Stimulated activated naive CD8-positive, alpha-beta T cell treated with anti-CD3 and anti-CD28 coated beads, Interleukin-15, amount 100 ng/mL, for 72 hours (primary cell): ENCODE results near the gene GPR142.

ENCODE experiments used
- ATAC-seq: fragments of 150-1000 bp; cut with Tn5 transposase; 2 replicates; pipeline ENCODE4 v1.10.0; 2021; ENCODE audit warnings: mild to moderate bottlenecking, moderate library complexity
- DNase-seq, 2 donors: peaks; one replicate each; pipeline ENCODE4 v3.0.0; 2021 to 2022
- H3K27ac Mint-ChIP-seq, 2 donors: one replicate each; pipeline ENCODE4 v1.8.0; 2022; ENCODE audit warnings: mild to moderate bottlenecking in 2 of 2, mixed read lengths in 2 of 2, moderate library complexity in 2 of 2
- H3K27me3 Mint-ChIP-seq: one replicate; pipeline ENCODE4 v1.8.0; 2022; ENCODE audit warnings: mixed read lengths
- H3K4me1 Mint-ChIP-seq: one replicate; pipeline ENCODE4 v1.8.0; 2022; ENCODE audit warnings: mild to moderate bottlenecking, mixed read lengths
- H3K4me3 Mint-ChIP-seq, 2 donors: one replicate each; pipeline ENCODE4 v1.8.0; 2022; ENCODE audit warnings: mild to moderate bottlenecking in 2 of 2, mixed read lengths in 2 of 2, moderate library complexity in 1 of 2
- H3K9me3 Mint-ChIP-seq, 2 donors: one replicate each; pipeline ENCODE4 v1.8.0; 2022; ENCODE audit warnings: mixed read lengths in 2 of 2

Gene GPR142

GRCh38 chr17:74356646-74357465 is 10.4 kb upstream of the GPR142 start:
- Mint-ChIP-seq H3K4me3 (peak overlapping the region in 1 of 2 donors; percentile 59), H3K9me3 (no peaks in the 10 kb centered on the region), H3K27ac (no peak overlapping the region)

GRCh38 chr17:74357466-74357809 is 9.9 kb upstream of the GPR142 start:
- DNase-seq (no peak), ATAC-seq (no peak)
- Mint-ChIP-seq H3K27me3 (peaks cover 100% of the 10 kb centered on the region), H3K4me1 (peaks cover 22% of the 10 kb centered on the region), H3K4me3 (no peak overlapping the region), H3K9me3 (no peaks in the 10 kb centered on the region), H3K27ac (no peak overlapping the region)

More at GRCh38 chr17:74356646-74357465, 10.4 kb upstream of the GPR142 start:
- Mint-ChIP-seq H3K27me3 (peaks cover 100% of the 10 kb centered on the region), H3K4me1 (peaks cover 21% of the 10 kb centered on the region)
- ATAC-seq = peak; percentile 18
- DNase-seq = peak in 1 of 2 donors; percentile 23

DNA sequence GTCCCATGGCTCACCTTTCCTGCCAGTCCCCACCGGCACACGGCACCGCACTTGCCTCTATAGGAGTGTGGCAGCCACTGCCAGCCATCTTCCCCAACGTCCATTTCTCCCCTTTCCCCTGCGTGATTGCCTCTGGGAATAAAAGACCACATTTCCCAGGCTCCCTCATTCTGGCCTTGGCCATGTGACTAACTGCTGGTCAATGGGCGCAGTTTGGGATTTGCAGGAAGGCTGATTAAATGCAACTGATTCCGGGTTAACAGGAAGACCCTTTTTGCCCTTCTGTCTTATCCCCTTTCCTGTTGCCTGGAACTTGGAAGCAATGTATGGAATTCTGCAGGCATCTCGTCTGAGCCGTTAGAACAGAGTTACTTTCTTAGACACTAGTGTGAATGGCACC is 8.6 kb upstream of the GPR142 start:
- ATAC-seq = no peak
- Mint-ChIP-seq H3K27me3 (peaks cover 89% of the 10 kb centered on the region), H3K4me1 (peaks cover 22% of the 10 kb centered on the region), H3K9me3 (no peaks in the 10 kb centered on the region), H3K27ac (no peak overlapping the region), H3K4me3 (no peak overlapping the region)
- DNase-seq = no peak

DNA sequence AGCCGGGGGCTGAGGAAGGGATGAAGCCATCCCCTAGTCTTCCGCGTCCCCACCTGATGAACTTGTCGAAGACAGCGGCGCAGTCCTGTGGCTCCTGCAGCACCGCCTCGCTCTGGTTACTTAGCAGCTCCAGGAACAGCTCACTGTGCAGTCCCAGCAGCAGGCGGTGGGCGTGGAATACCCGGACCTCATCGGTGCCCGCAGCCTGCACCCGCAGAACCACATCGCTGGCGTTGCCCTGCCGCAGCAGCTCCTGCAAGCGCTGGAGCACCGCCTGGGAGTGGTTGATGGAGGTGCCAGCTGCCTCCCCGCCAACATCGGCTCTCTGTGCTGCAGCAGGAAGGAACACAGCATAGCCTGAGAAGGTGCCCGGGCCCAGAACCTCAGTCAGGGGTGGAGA is 7.4 kb upstream of the GPR142 start:
- H3K27me3 Mint-ChIP-seq = peaks cover 77% of the 10 kb centered on the region

GRCh38 chr17:74360899-74361229 is 6.4 kb upstream of the GPR142 start:
- ATAC-seq (no peak), DNase-seq (no peak)
- H3K4me3 Mint-ChIP-seq = no peak overlapping the region
- peaks cover 14% of the 10 kb centered on the region for H3K4me1 Mint-ChIP-seq
- no peak overlapping the region for H3K27ac Mint-ChIP-seq
- H3K9me3 Mint-ChIP-seq = no peaks in the 10 kb centered on the region
- H3K27me3 Mint-ChIP-seq = peaks cover 67% of the 10 kb centered on the region

More for the DNA sequence above, 7.4 kb upstream of the GPR142 start:
- Mint-ChIP-seq H3K4me3 (no peak overlapping the region), H3K9me3 (no peaks in the 10 kb centered on the region), H3K27ac (no peak overlapping the region), H3K4me1 (peaks cover 14% of the 10 kb centered on the region)
- DNase-seq (no peak), ATAC-seq (no peak)

DNA sequence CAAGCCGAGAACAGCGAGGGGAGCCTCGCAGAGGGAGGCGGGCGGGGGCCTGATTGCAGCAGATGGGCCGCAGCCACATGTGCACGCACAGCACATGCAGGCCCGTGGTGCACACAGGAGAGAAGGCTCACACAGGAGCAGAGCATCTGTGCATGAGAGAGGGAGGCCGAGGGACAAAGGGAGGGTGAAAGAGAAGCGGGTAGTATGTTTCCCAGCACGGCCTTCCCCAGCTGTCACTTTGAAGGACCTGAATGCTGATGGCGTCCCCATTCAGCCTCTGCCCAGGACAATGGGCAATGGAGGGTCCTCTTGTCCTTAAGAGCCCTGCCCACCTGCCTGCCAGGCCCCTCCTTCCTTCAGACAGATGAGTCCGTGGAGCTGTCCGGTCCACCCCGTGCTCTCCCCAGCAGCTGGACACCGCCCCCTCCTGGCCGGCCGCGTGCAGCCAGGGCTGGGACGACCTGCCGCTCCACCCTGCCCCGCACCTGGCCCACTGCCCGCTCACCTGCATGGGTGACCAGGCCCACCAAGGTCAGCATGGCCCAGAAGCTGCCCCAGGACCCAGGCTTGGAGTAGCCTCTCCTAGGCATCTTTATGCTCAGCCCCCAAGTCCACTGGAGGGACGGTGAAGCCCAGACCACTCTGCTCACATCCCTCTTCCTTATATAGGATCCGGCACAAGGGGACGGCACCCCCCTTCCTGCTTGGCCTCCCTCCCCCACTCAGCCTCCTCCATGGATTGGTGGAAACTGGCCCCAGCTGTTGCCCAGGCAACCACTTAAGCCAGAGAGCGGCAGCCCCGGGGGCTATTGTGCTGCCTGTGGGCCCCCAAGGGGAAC is 5.9 kb upstream of the GPR142 start, which contains the start of gene BTBD17:
Gene BTBD17, minus strand, starts transcription at position 639 of the 839 bp plus-strand sequence. Its CDS starts 49 bp downstream, at position 590.
- DNase-seq (peak; percentile 36 to 49), ATAC-seq (peak; percentile 75)
- Mint-ChIP-seq H3K9me3 (no peaks in the 10 kb centered on the region), H3K27me3 (peaks cover 61% of the 10 kb centered on the region), H3K4me3 (no peak within 1 kb of the TSS), H3K4me1 (peaks cover 14% of the 10 kb centered on the region), H3K27ac (no peak within 1 kb of the TSS)

DNA sequence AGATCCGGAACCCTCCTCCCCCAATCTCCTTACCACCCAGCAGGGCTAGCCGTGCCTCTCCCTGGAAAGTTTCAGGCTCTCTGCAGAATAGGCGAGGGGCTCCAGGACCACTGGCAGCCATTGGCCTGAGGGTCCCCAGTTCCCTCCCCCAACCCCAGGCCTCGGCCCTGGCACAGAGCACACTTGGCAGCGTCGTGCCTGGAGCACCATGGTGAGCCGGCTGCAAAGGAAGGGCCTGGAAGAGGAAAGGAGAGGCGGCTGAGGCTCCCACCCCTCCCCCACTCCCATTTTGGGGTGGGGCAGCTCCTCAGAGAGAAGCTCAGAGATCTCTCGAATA is 5.3 kb upstream of the GPR142 start:
- ATAC-seq = no peak
- H3K4me3 Mint-ChIP-seq = no peak overlapping the region
- no peak overlapping the region for H3K27ac Mint-ChIP-seq
- H3K9me3 Mint-ChIP-seq = no peaks in the 10 kb centered on the region
- H3K27me3 Mint-ChIP-seq = peaks cover 55% of the 10 kb centered on the region
- no peak for DNase-seq
- H3K4me1 Mint-ChIP-seq = peaks cover 14% of the 10 kb centered on the region

DNA sequence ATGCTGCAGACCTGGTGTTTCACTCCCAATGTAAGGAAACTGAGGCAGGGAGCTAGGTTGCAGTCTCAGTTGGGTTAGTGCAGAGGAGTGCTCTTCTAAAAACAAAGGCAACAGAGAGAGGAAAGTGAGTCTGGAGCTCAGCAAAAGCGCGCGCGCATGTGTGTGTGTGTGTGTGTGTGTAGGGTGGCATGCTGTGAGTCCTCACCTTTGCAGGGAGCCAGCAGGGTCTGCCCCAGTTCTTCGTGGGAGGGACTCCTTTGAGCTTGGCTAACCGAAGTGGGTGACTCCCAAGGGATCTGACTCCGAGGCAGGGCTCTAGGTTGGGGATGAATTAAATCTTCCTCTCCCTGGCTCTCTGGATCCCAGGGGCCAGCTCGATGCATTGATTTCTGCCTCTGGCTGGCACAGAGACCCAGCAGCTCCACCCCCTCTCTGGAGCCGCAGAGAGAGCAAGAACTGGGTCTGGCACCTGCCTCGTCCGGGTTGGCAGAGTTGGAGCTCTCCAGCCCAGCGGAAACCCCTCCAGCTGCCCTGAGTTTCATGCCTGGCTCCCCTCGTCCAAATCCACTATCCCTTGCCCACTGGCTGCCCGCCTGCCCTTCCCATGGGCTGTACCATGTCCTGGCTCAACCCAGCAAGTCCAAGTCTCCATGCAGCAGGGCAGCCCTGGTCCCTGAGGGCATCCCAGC is 4.4 kb upstream of the GPR142 start:
- Mint-ChIP-seq H3K4me3 (no peak overlapping the region), H3K27ac (no peak overlapping the region), H3K9me3 (no peaks in the 10 kb centered on the region), H3K27me3 (peaks cover 46% of the 10 kb centered on the region), H3K4me1 (peaks cover 14% of the 10 kb centered on the region)
- DNase-seq = no peak
- no peak for ATAC-seq

GRCh38 chr17:74368341-74369081 is 1.2 kb downstream of the GPR142 start:
- Mint-ChIP-seq H3K4me3 (peak overlapping the region; percentile 38 to 68), H3K27me3 (no peaks in the 10 kb centered on the region), H3K4me1 (peaks cover 19% of the 10 kb centered on the region), H3K9me3 (no peaks in the 10 kb centered on the region), H3K27ac (no peak overlapping the region)
- ATAC-seq (peak; percentile 73), DNase-seq (peak; percentile 63 to 64)

DNA sequence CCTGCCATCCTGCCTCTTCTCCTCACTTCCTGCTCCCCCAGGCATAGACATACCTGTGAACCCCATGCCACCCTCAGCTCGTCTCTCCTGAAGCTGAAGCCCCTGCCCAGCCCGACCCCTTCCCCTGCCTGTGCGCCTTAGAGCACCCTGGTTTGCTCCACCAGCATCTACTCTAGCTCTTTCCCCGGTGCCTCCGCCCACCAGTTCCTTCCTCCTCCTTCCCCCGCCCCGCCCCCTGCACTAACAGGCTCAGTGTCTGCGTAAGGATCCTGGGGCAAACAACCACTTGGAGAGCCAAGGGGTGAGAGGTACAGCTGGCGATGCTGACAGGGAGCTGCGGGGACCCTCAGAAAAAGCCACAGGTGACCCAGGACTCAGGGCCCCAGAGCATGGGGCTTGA is 1.9 kb downstream of the GPR142 start:
- Mint-ChIP-seq H3K27me3 (no peaks in the 10 kb centered on the region), H3K4me1 (peaks cover 19% of the 10 kb centered on the region), H3K9me3 (no peaks in the 10 kb centered on the region), H3K4me3 (peak overlapping the region; percentile 38 to 68), H3K27ac (no peak overlapping the region)
- DNase-seq (peak; percentile 33 to 38), ATAC-seq (peak; percentile 62)

GRCh38 chr17:74369665-74370490 is 2.6 kb downstream of the GPR142 start:
- no peak overlapping the region for H3K27ac Mint-ChIP-seq
- H3K4me3 Mint-ChIP-seq = peak overlapping the region in 1 of 2 donors; percentile 68

DNA sequence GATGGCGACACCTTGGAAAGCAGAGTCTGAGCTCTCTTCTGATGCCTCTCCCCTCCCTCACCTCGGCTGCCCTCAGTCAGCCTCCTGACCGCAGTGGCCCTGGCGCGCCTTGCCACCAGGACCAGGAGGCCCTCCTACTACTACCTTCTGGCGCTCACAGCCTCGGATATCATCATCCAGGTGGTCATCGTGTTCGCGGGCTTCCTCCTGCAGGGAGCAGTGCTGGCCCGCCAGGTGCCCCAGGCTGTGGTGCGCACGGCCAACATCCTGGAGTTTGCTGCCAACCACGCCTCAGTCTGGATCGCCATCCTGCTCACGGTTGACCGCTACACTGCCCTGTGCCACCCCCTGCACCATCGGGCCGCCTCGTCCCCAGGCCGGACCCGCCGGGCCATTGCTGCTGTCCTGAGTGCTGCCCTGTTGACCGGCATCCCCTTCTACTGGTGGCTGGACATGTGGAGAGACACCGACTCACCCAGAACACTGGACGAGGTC is 4.4 kb downstream of the GPR142 start:
- H3K4me1 Mint-ChIP-seq = peaks cover 19% of the 10 kb centered on the region
- ATAC-seq (no peak), DNase-seq (no peak)
- H3K27me3 Mint-ChIP-seq = no peaks in the 10 kb centered on the region
- H3K4me3 Mint-ChIP-seq = no peak overlapping the region
- H3K9me3 Mint-ChIP-seq = no peaks in the 10 kb centered on the region
- H3K27ac Mint-ChIP-seq = no peak overlapping the region

More at GRCh38 chr17:74369665-74370490, 2.6 kb downstream of the GPR142 start:
- no peaks in the 10 kb centered on the region for H3K9me3 Mint-ChIP-seq
- peaks cover 19% of the 10 kb centered on the region for H3K4me1 Mint-ChIP-seq
- no peak for ATAC-seq
- no peak for DNase-seq
- no peaks in the 10 kb centered on the region for H3K27me3 Mint-ChIP-seq

DNA sequence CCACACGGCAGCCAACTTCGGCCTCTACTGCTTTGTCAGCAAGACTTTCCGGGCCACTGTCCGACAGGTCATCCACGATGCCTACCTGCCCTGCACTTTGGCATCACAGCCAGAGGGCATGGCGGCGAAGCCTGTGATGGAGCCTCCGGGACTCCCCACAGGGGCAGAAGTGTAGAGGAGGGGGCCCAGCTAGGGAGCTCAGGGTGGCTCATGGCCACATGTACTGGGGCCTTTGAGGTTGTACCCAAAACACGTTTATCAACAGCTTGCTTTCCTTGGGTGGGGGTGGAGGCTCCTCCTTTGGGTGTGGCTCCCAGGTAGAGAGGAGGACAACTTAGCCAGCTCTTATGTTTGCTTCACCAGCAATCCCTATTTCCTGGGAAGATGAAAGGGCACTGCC is 5.1 kb downstream of the GPR142 start:
- DNase-seq = no peak
- Mint-ChIP-seq H3K4me1 (peaks cover 19% of the 10 kb centered on the region), H3K27ac (no peak overlapping the region), H3K4me3 (no peak overlapping the region), H3K27me3 (no peaks in the 10 kb centered on the region), H3K9me3 (no peaks in the 10 kb centered on the region)
- ATAC-seq = no peak

DNA sequence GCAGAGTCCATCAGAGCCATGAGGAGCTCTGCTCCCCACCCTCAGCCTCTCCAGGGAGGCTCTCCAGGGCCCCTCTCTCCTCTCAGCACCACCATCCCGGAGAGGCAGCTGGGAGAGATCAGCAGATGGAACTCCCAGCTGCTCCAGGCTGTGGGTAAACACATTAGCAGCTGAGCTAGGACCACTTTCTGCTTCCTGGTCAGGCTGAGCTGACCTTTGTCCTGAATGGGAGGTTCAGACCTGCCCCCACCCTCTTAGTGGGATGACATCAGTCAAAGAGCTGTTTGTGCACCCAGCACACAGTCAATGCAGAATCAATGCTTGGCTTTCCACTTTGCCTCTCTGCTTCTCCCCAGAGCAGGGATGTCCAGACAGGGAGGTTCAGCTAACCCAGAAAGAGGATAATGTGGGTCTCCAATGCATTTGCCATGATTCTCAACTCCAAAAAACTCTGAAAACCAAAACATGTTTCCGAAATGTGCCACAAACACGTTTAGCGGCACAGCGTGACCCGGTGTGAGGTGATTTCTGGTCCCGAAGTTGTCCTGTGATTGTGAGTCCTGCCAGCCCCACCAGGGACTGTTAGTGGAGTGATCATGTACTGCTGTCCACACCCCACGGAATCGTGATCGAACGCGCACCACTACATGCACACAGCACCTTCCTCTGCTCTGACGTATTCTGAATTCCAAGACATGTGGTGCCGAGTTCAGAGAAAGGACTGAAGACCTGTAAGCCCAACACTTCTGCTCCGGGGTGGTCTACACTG is 6.7 kb downstream of the GPR142 start:
- ATAC-seq (no peak), DNase-seq (no peak)
- Mint-ChIP-seq H3K9me3 (no peaks in the 10 kb centered on the region), H3K4me3 (no peak overlapping the region), H3K27ac (no peak overlapping the region), H3K27me3 (no peaks in the 10 kb centered on the region), H3K4me1 (peaks cover 8% of the 10 kb centered on the region)
